GM12878 (cell line): ENCODE data around the gene USP16. TPM values are rescaled to one million over a fixed set of nuclear protein-coding genes. Genes with fewer than 3 reads are reported as not detected.

ENCODE experiments used
- ATAC-seq: fragments of 200-7000 bp; cut with Tn5 transposase; 3 replicates; pipeline ENCODE4 v1.9.1; 2020; ENCODE audit warnings: mild to moderate bottlenecking, moderate library complexity
- BruUV-seq: library from RNA; stranded (reverse); fragments of 400-500 nt; replicated peaks from 2 replicates; lab custom pipeline; 2021; lab: Mats Ljungman, UMichigan
- CTCF ChIA-PET: fragments of 300-600 bp; sonication (Branson Sonifier 250); formaldehyde crosslinking; extraction: SDS; loops from one replicate; lab custom pipeline; 2021; ENCODE audit warnings: inconsistent platforms; lab: Yijun Ruan, JAX
- POLR2A ChIA-PET: fragments of 350-600 bp; formaldehyde crosslinking; extraction: SDS; loops from one replicate; lab custom pipeline; 2021; ENCODE audit warnings: inconsistent platforms; lab: Charles Lee
- RAD21 ChIA-PET: fragments of 300-600 bp; sonication (Branson Sonifier 250); formaldehyde crosslinking; loops from one replicate; lab custom pipeline; 2023; ENCODE audit warnings: antibody characterized with exemption; ENCODE audit not compliant: unreplicated experiment; lab: Charles Lee
- SMC1A ChIA-PET: fragments of 300-600 bp; sonication (Branson Sonifier 250); formaldehyde crosslinking; loops from one replicate; lab custom pipeline; 2023; ENCODE audit not compliant: unreplicated experiment, uncharacterized antibody; lab: Charles Lee
- DNase-seq: peaks from one replicate; pipeline ENCODE4 v3.0.0-alpha.2; 2011; ENCODE audit warnings: low read depth, low spot score
- FAIRE-seq: peaks from 3 replicates; lab custom pipeline; 2011; peaks lifted over from hg19 to GRCh38; lab: Jason Lieb, UNC
- H2AFZ ChIP-seq: 2 replicates; pipeline ENCODE4 v1.6.0; 2011; ENCODE audit warnings: low read depth, low read length, control low read depth; ENCODE audit not compliant: control insufficient read depth
- H3K27ac ChIP-seq: 2 replicates; pipeline ENCODE4 v1.5.1; 2011; ENCODE audit warnings: control low read depth; ENCODE audit not compliant: control insufficient read depth, insufficient read depth
- H3K27me3 ChIP-seq, 2 experiments: replicated peaks in 1 of 2; 2 replicates each; pipeline versions ENCODE4 v1.6.0 to v1.6.1; 2011; ENCODE audit warnings: low read length in 1 of 2; ENCODE audit not compliant: control insufficient read depth in 2 of 2, insufficient read depth in 2 of 2
- H3K36me3 ChIP-seq, 2 experiments: 2 replicates each; pipeline ENCODE4 v1.5.1; 2011; ENCODE audit warnings: low read length in 1 of 2; ENCODE audit not compliant: control insufficient read depth in 2 of 2, insufficient read depth in 2 of 2
- H3K4me1 ChIP-seq: 2 replicates; pipeline ENCODE4 v1.6.1; 2011; ENCODE audit warnings: mild to moderate bottlenecking, low read length, moderate library complexity, mixed read lengths; ENCODE audit not compliant: control insufficient read depth, insufficient read depth
- H3K4me2 ChIP-seq: 2 replicates; pipeline ENCODE4 v1.6.0; 2011; ENCODE audit warnings: control low read depth; ENCODE audit not compliant: control insufficient read depth, insufficient read depth
- H3K4me3 ChIP-seq: fragments of 200-600 bp; sonication (generic); 2 replicates; pipeline ENCODE4 v1.5.1; 2016
- H3K79me2 ChIP-seq: 2 replicates; pipeline ENCODE4 v1.6.0; 2011; ENCODE audit warnings: low read length; ENCODE audit not compliant: control insufficient read depth, insufficient read depth
- H3K9ac ChIP-seq: 2 replicates; pipeline ENCODE4 v1.8.0; 2011; ENCODE audit warnings: low read length, control low read depth, mixed read lengths; ENCODE audit not compliant: control insufficient read depth, insufficient read depth
- H3K9me3 ChIP-seq: replicated peaks from 3 replicates; pipeline ENCODE4 v1.5.1; 2011; ENCODE audit warnings: mild to moderate bottlenecking, low read length; ENCODE audit not compliant: control insufficient read depth, insufficient read depth
- H4K20me1 ChIP-seq: 2 replicates; pipeline ENCODE4 v1.6.0; 2011; ENCODE audit not compliant: control insufficient read depth, insufficient read depth
- ATF7 ChIP-seq: fragments of 450-650 bp; IDR thresholded peaks from 2 replicates; pipeline ENCODE4 v1.6.1; 2016; ENCODE audit warnings: low read depth, mild to moderate bottlenecking
- BACH1 ChIP-seq: fragments of 450-650 bp; IDR thresholded peaks from 2 replicates; pipeline ENCODE4 v1.6.1; 2017; ENCODE audit warnings: mild to moderate bottlenecking, borderline replicate concordance
- CBX5 ChIP-seq: sonication (generic); IDR thresholded peaks from 2 replicates; pipeline ENCODE4 v1.6.1; 2016; ENCODE audit warnings: low read depth, moderate library complexity, mild to moderate bottlenecking, inconsistent platforms
- CHD1 ChIP-seq: IDR thresholded peaks from 2 replicates; pipeline ENCODE4 v1.6.1; 2012; ENCODE audit warnings: low read depth, low read length, improper control_type of control experiment
- CHD4 ChIP-seq: fragments of 200-600 bp; sonication (generic); IDR thresholded peaks from 2 replicates; pipeline ENCODE4 v1.6.1; 2016; ENCODE audit warnings: mild to moderate bottlenecking
- DPF2 ChIP-seq: fragments of 450-650 bp; IDR thresholded peaks from 2 replicates; pipeline ENCODE4 v1.6.1; 2017; ENCODE audit warnings: mild to moderate bottlenecking
- ESRRA ChIP-seq: IDR thresholded peaks from 2 replicates; pipeline ENCODE4 v1.6.1; 2012; ENCODE audit warnings: mild to moderate bottlenecking, low read length, improper control_type of control experiment
- KAT2A ChIP-seq: conservative IDR thresholded peaks from 2 replicates; pipeline ENCODE4 v1.6.1; 2011; ENCODE audit warnings: low read depth, low read length; ENCODE audit not compliant: control insufficient read depth
- LARP7 ChIP-seq: fragments of 450-650 bp; IDR thresholded peaks from 2 replicates; pipeline ENCODE4 v1.6.1; 2017; ENCODE audit warnings: mild to moderate bottlenecking
- MYC ChIP-seq: IDR thresholded peaks from 2 replicates; pipeline ENCODE4 v1.6.1; 2011; ENCODE audit warnings: mild to moderate bottlenecking, low read length, moderate library complexity, inconsistent platforms; ENCODE audit not compliant: insufficient read depth, insufficient replicate concordance, insufficient read length, severe bottlenecking
- RFX5 ChIP-seq: IDR thresholded peaks from 2 replicates; pipeline ENCODE4 v1.6.1; 2011; ENCODE audit warnings: low read depth, low read length, improper control_type of control experiment
- SMARCA5 ChIP-seq: fragments of 450-650 bp; IDR thresholded peaks from 2 replicates; pipeline ENCODE4 v1.6.1; 2017; ENCODE audit warnings: mild to moderate bottlenecking
- ZNF207 ChIP-seq: fragments of 450-650 bp; IDR thresholded peaks from 2 replicates; pipeline ENCODE4 v1.6.1; 2014; ENCODE audit warnings: antibody characterized with exemption, mild to moderate bottlenecking, borderline replicate concordance
- ZNF592 ChIP-seq: fragments of 450-650 bp; IDR thresholded peaks from 2 replicates; pipeline ENCODE4 v1.6.1; 2017; ENCODE audit warnings: mild to moderate bottlenecking, moderate library complexity
- WGBS: methylation state at CpG from one replicate; pipeline ENCODE4 v1.1.6; 2016; ENCODE audit warnings: low lambda C conversion rate; ENCODE audit not compliant: insufficient replicate concordance, insufficient coverage; ENCODE audit errors: missing lambda C conversion rate; 5-methylcytosine and 5-hydroxymethylcytosine counted together
- in situ Hi-C: fragments of 300-500 bp; cut with MboI; formaldehyde crosslinking; loops from 9 replicates; pipeline ENCODE4 v1.14.3; 2018; ENCODE audit warnings: mixed read lengths
- intact Hi-C: fragments of 100-400 bp; cut with micrococcal nuclease; formaldehyde crosslinking; loops from one replicate; pipeline ENCODE4 v1.14.2; 2022; ENCODE audit not compliant: unreplicated experiment
- polyA plus RNA-seq, 11 experiments: library from polyadenylated mRNA; depleted of rRNA in 4 of 11; unstranded in 6 of 11; stranded (reverse) in 5 of 11; fragments of >200 nt; fragmentation: Nextera tagmentation in 4 of 11; fragmentation: Illumina TruSeq in 1 of 11; extraction: Ambion mirVana in 4 of 11; extraction: Trizol in 1 of 11; gene quantifications; 1 replicate in 1 of 11; 2 replicates in 10 of 11; pipeline versions ENCODE4 v1.2.1 to v1.2.3, GENCODE V29; 2011 to 2016; ENCODE audit warnings: inconsistent platforms in 2 of 11, missing spikeins in 2 of 11, low read depth in 1 of 11
- total RNA-seq, 4 experiments: library from RNA; depleted of rRNA in 3 of 4; stranded (reverse); fragments of >200 nt in 3 of 4; fragmentation: Illumina TruSeq in 1 of 4; extraction: Trizol in 1 of 4; gene quantifications; 2 replicates each; pipeline versions ENCODE4 v1.2.1 to v1.2.3, GENCODE V29; 2013 to 2021

Gene USP16
- total and polyA plus RNA-seq, 10 of the 15 experiments (the other 5 are each of a cell fraction or from before 2014, with no cell fraction given) = 29.5 to 68.7 (median 52.3) TPM

GRCh38 chr21:28982637-28983036 lies 41.8 kb upstream of the USP16 start:
- Histone ChIP-seq H3K79me2 (peaks cover 2% of the 10 kb centered on the region; the same call in 1 of the 2 replicates), H2AFZ (no peak overlapping the region), H3K4me3 (no peak overlapping the region), H3K27ac (no peak overlapping the region), H3K36me3 (peaks cover 1 to 29% of the 10 kb centered on the region in 2 experiments; a peak in 2 of 4 replicates), H3K27me3 (no peaks in the 10 kb centered on the region), H3K9me3 (no peaks in the 10 kb centered on the region), H3K4me1 (no peaks in the 10 kb centered on the region), H4K20me1 (no peaks in the 10 kb centered on the region)
- ATAC-seq = no peak
- intact Hi-C loops = no loop called here
- no TSS peak for BruUV-seq
- ChIA-PET CTCF (interaction anchor here (0.9 to 1.2 kb wide), 4 partner anchors 8 to 431 kb away, joined by 3 to 5 read pairs (median 4); partner anchors contain the start of gene LTN1), SMC1A (no interaction called here)
- 100% methylated on average over 1 of the region's 1 CpG for WGBS
- DNase-seq = no peak
- in situ Hi-C loops = no loop called here
- no peak for TF ChIP-seq BACH1
- TF ChIP-seq ATF7 = no peak
- TF ChIP-seq SMARCA5 = no peak
- TF ChIP-seq, all 136 proteins: peak for 0
- Histone ChIP-seq H3K9ac (no peak overlapping the region), H3K4me2 (no peak overlapping the region)
- ChIA-PET POLR2A (no interaction called here), RAD21 (no interaction called here)
- no peak for FAIRE-seq

- H3K79me2 ChIP-seq = peaks cover 21% of the 10 kb centered on the region
- intact Hi-C loops (no loop called here), in situ Hi-C loops (no loop called here)
- BruUV-seq = no TSS peak
- FAIRE-seq (no peak), DNase-seq (no peak), ATAC-seq (no peak)
- no peak for TF ChIP-seq MYC
- no peak for TF ChIP-seq LARP7
- TF ChIP-seq KAT2A = no peak
- no peak for TF ChIP-seq DPF2
- TF ChIP-seq RFX5 = no peak
- no peak for TF ChIP-seq ZNF592
- no peak for TF ChIP-seq CHD1
- no peak for TF ChIP-seq ZNF207
- no peak for TF ChIP-seq CBX5
- TF ChIP-seq CHD4 = no peak
- no peak for TF ChIP-seq ESRRA
- no peaks in the 10 kb centered on the region for H4K20me1 ChIP-seq
- H3K36me3 ChIP-seq = peaks cover 0 to 14% of the 10 kb centered on the region in 2 experiments; a peak in 2 of 4 replicates
- ChIA-PET RAD21 (no interaction called here), CTCF (no interaction called here), POLR2A (no interaction called here), SMC1A (interaction anchor here (1.0 to 2.0 kb wide), 3 partner anchors 10 to 38 kb away, joined by 3 to 7 read pairs (median 3); partner anchors contain the start of gene USP16)
- WGBS = 96% methylated on average over 4 of the region's 4 CpGs
- H3K27me3 ChIP-seq = no peaks in the 10 kb centered on the region
- no peaks in the 10 kb centered on the region for H3K9me3 ChIP-seq
- H3K4me3 ChIP-seq = no peak overlapping the region
- H3K27ac ChIP-seq = no peak overlapping the region
- H3K4me1 ChIP-seq = no peaks in the 10 kb centered on the region
- no peak overlapping the region for H3K4me2 ChIP-seq
- H3K9ac ChIP-seq = no peak overlapping the region
- no peak overlapping the region for H2AFZ ChIP-seq
Measured at GRCh38 chr21:28986677-28987076, 37.8 kb upstream of the USP16 start.
